ENCODE measurements around the gene EFNB2. TPM values are rescaled to one million over a fixed set of nuclear protein-coding genes. Genes with fewer than 3 reads are reported as not detected.

The EFNB2 gene
- total and polyA plus RNA-seq, 4 donors: 2.6 to 6.1 (median 3.4) TPM

DNA sequence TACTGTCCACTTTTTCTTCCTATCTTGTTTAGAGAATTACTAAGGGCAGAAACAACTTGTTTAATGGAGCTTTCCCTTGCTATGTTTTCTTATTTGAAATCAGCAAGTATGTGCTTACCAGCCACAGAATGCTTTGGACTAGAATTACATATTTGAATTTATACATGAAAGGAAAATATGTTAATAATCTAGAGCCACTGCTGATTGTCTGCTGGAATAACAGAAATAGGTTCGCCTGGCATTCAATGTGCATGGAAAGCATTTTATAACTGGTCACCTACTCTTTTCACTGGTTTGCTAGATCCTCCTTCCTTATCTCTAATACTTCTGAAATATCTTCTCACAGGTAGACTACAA is 8.0 kb downstream of the EFNB2 start:
- H3K4me3 ChIP-seq (ENCODE audit: low read depth in 1 of 3, low read length in 3 of 3): no peak overlapping the region
- no peak overlapping the region for H3K9ac ChIP-seq (ENCODE audit: low read depth in 1 of 2, low read length in 2 of 2)
- H3K9me3 ChIP-seq (ENCODE audit: control insufficient read depth in 4 of 4, low read length in 3 of 4): no peaks in the 10 kb centered on the region
- H3K36me3 ChIP-seq (ENCODE audit: control insufficient read depth in 4 of 4, insufficient read depth in 3 of 4, low read depth in 1 of 4, low read length in 3 of 4): no peaks in the 10 kb centered on the region
- 72% methylated on average over 1 of the region's 1 CpG for WGBS
- H3K27ac ChIP-seq (ENCODE audit: low read depth in 1 of 2, low read length in 2 of 2): no peak overlapping the region
- TF ChIP-seq JUND (IDR thresholded peaks at IDR 0.05): no peak
- no peak for DNase-seq (ENCODE audit: low spot score)
- H3K4me1 ChIP-seq (ENCODE audit: control insufficient read depth in 4 of 4, insufficient read depth in 4 of 4, low read length in 3 of 4): no peaks in the 10 kb centered on the region
- H3K27me3 ChIP-seq (ENCODE audit: control insufficient read depth in 4 of 4, insufficient read depth in 4 of 4, low read length in 3 of 4): peaks cover 0 to 27% (median 3%) of the 10 kb centered on the region in 4 donors

DNA sequence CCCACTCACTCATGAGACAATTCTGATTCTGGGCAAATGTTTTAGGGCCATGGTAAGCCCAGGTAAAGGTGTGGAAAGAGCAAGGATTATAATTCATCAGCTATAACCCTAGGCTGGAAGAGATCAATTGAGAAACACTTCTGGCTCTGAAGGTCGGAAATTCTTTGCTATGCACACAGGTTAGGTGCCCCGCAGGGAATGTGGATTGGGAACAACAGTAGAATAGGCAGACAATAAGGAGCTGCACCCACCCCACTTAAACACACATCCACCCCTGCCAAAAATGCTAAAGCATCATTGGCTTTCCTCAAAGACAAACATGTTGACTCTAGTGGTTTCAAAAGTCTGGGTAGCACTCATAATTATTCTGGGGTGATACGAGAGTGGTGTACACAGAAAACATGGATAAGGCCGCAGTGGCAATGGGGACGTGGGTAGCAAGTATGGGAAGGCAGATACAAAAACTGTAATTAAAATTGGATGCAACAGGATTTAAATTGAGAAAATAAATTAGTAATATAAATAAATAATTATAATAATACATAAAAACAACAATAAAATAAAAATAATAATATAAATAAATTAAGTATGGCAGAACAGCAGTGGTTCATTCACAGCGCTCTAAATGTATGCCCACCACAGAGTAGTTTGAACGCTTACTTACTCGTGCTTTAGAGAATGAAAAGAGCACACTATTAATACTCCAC is 8.6 kb downstream of the EFNB2 start:
- H3K36me3 ChIP-seq (ENCODE audit: control insufficient read depth in 4 of 4, insufficient read depth in 3 of 4, low read depth in 1 of 4, low read length in 3 of 4): no peaks in the 10 kb centered on the region
- H3K4me1 ChIP-seq (ENCODE audit: control insufficient read depth in 4 of 4, insufficient read depth in 4 of 4, low read length in 3 of 4): no peaks in the 10 kb centered on the region
- H3K4me3 ChIP-seq (ENCODE audit: low read depth in 1 of 3, low read length in 3 of 3): no peak overlapping the region
- TF ChIP-seq TAF1 (conservative IDR thresholded peaks at IDR 0.05) (no peak), NR2F2 (IDR thresholded peaks at IDR 0.05) (no peak), RAD21 (IDR thresholded peaks at IDR 0.05) (no peak), JUND (IDR thresholded peaks at IDR 0.05) (no peak), RXRA (IDR thresholded peaks at IDR 0.05) (no peak), FOXA1 (IDR thresholded peaks at IDR 0.05) (no peak), EGR1 (IDR thresholded peaks at IDR 0.05; ENCODE audit: low read depth in 2 of 2) (no peak), SP1 (IDR thresholded peaks at IDR 0.05) (no peak), GABPA (IDR thresholded peaks at IDR 0.05 in 1 of 2, conservative IDR thresholded peaks at IDR 0.05 in 1 of 2) (no peak), YY1 (IDR thresholded peaks at IDR 0.05) (no peak), HNF4G (IDR thresholded peaks at IDR 0.05) (no peak), HNF4A (conservative IDR thresholded peaks at IDR 0.05) (no peak), FOXA2 (IDR thresholded peaks at IDR 0.05) (no peak)
- TF ChIP-seq, protein P1, sequence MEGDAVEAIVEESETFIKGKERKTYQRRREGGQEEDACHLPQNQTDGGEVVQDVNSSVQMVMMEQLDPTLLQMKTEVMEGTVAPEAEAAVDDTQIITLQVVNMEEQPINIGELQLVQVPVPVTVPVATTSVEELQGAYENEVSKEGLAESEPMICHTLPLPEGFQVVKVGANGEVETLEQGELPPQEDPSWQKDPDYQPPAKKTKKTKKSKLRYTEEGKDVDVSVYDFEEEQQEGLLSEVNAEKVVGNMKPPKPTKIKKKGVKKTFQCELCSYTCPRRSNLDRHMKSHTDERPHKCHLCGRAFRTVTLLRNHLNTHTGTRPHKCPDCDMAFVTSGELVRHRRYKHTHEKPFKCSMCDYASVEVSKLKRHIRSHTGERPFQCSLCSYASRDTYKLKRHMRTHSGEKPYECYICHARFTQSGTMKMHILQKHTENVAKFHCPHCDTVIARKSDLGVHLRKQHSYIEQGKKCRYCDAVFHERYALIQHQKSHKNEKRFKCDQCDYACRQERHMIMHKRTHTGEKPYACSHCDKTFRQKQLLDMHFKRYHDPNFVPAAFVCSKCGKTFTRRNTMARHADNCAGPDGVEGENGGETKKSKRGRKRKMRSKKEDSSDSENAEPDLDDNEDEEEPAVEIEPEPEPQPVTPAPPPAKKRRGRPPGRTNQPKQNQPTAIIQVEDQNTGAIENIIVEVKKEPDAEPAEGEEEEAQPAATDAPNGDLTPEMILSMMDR (IDR thresholded peaks at IDR 0.05; ENCODE audit: low read depth, low read length, missing input control): no peak
- TF ChIP-seq, protein P2, sequence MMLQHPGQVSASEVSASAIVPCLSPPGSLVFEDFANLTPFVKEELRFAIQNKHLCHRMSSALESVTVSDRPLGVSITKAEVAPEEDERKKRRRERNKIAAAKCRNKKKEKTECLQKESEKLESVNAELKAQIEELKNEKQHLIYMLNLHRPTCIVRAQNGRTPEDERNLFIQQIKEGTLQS (IDR thresholded peaks at IDR 0.05): no peak
- TF ChIP-seq, protein P3, sequence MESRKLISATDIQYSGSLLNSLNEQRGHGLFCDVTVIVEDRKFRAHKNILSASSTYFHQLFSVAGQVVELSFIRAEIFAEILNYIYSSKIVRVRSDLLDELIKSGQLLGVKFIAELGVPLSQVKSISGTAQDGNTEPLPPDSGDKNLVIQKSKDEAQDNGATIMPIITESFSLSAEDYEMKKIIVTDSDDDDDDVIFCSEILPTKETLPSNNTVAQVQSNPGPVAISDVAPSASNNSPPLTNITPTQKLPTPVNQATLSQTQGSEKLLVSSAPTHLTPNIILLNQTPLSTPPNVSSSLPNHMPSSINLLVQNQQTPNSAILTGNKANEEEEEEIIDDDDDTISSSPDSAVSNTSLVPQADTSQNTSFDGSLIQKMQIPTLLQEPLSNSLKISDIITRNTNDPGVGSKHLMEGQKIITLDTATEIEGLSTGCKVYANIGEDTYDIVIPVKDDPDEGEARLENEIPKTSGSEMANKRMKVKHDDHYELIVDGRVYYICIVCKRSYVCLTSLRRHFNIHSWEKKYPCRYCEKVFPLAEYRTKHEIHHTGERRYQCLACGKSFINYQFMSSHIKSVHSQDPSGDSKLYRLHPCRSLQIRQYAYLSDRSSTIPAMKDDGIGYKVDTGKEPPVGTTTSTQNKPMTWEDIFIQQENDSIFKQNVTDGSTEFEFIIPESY (IDR thresholded peaks at IDR 0.05): no peak
- TF ChIP-seq, protein P4, sequence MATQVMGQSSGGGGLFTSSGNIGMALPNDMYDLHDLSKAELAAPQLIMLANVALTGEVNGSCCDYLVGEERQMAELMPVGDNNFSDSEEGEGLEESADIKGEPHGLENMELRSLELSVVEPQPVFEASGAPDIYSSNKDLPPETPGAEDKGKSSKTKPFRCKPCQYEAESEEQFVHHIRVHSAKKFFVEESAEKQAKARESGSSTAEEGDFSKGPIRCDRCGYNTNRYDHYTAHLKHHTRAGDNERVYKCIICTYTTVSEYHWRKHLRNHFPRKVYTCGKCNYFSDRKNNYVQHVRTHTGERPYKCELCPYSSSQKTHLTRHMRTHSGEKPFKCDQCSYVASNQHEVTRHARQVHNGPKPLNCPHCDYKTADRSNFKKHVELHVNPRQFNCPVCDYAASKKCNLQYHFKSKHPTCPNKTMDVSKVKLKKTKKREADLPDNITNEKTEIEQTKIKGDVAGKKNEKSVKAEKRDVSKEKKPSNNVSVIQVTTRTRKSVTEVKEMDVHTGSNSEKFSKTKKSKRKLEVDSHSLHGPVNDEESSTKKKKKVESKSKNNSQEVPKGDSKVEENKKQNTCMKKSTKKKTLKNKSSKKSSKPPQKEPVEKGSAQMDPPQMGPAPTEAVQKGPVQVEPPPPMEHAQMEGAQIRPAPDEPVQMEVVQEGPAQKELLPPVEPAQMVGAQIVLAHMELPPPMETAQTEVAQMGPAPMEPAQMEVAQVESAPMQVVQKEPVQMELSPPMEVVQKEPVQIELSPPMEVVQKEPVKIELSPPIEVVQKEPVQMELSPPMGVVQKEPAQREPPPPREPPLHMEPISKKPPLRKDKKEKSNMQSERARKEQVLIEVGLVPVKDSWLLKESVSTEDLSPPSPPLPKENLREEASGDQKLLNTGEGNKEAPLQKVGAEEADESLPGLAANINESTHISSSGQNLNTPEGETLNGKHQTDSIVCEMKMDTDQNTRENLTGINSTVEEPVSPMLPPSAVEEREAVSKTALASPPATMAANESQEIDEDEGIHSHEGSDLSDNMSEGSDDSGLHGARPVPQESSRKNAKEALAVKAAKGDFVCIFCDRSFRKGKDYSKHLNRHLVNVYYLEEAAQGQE (IDR thresholded peaks at IDR 0.05): no peak
- TF ChIP-seq, protein P5, sequence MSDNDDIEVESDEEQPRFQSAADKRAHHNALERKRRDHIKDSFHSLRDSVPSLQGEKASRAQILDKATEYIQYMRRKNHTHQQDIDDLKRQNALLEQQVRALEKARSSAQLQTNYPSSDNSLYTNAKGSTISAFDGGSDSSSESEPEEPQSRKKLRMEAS (IDR thresholded peaks at IDR 0.05): no peak
- DNase-seq (ENCODE audit: low spot score): no peak
- H3K9me3 ChIP-seq (ENCODE audit: control insufficient read depth in 4 of 4, low read length in 3 of 4): no peaks in the 10 kb centered on the region
- H3K9ac ChIP-seq (ENCODE audit: low read depth in 1 of 2, low read length in 2 of 2): no peak overlapping the region
- 83% methylated on average over 8 of the region's 8 CpGs for WGBS
- H3K27ac ChIP-seq (ENCODE audit: low read depth in 1 of 2, low read length in 2 of 2): no peak overlapping the region
- H3K27me3 ChIP-seq (ENCODE audit: control insufficient read depth in 4 of 4, insufficient read depth in 4 of 4, low read length in 3 of 4): peaks cover 0 to 23% (median 3%) of the 10 kb centered on the region in 4 donors

Data from liver (tissue), 9 donors.